GM18909 (cell line): ENCODE results near the gene SRSF10.
"Not testable (repeated sequence)": the region's sequence is repeated elsewhere in the genome, so short reads cannot be mapped to it uniquely, and the experiment has no call there.

Experiments
- ATAC-seq: cut with Tn5 transposase; IDR thresholded peaks from one replicate; pipeline ENCODE4 v1.9.1; 2021; ENCODE audit warnings: mild to moderate bottlenecking; ENCODE audit not compliant: unreplicated experiment, poor library complexity

SRSF10 gene

GRCh38 chr1:23999156-23999671, 19.1 kb upstream of the SRSF10 start:
- no peak for ATAC-seq

DNA sequence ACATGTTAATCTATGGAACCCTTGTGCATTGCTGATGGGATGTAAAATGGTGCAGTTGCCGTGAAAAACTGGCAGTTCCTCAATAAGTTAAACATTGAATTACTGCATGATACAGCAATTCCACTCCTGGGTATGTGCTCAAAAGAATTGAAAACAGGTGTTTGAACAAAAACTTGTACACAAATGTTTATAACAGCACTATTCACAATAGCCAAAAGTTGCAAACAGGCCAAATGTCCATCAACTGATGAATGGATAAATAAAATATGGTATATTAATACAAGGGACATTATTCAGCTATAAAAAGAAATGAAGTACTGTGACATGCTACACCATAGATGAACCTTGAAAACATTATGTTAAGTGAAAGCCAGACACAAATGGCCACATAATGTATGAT, 17.7 kb upstream of the SRSF10 start:
- ATAC-seq = no peak

DNA sequence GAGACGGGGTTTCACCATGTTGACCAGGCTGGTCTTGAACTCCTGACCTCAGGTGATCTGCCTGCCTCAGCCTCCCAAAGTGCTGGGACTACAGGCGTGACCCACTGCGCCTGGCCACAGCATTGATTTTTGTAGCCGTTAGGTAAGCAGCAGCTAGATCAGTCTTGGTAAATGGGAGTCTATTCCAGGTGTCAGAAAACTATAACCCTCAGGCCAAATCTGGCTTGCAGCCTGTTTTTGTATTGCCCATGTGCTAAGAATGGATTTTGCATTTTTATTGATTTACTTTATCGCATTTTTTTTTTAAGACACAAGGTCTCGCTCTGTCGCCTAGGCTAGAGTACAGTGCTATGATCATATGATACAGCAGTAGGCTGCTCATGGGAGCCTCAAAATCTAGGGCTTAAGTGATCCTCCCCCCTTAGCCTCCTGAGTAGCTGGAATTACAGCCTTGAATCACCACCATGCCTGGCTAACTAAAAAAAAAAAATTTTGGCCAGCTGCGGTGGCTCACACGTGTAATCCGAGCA, 16.6 kb upstream of the SRSF10 start:
- no peak for ATAC-seq

DNA sequence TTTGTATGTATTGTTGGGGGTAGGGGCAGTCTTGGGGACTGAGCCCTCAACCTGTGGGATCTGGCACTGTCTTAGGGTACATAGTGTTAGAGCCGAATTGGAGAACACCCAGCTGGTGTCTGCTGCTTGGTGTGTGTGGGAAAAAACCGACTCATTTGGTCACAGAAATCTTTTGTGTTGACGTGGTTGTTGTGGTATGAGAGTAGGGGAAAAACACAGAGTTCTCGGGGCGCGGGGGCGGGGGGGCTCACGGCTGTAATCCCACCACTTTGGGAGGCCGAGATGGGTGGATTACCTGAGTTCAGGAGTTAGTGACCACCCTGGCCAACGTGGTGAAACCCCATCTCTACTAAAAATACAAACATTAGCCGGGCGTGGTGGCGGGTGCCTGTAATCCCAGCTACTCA, 15.3 kb upstream of the SRSF10 start:
- no peak for ATAC-seq

- ATAC-seq = not testable (repeated sequence)
These were observed 11.9 kb upstream of the SRSF10 start for GRCh38 chr1:23992011-23992410.

- ATAC-seq = no peak
These were observed 9.1 kb upstream of the SRSF10 start for GRCh38 chr1:23989263-23989662.

DNA sequence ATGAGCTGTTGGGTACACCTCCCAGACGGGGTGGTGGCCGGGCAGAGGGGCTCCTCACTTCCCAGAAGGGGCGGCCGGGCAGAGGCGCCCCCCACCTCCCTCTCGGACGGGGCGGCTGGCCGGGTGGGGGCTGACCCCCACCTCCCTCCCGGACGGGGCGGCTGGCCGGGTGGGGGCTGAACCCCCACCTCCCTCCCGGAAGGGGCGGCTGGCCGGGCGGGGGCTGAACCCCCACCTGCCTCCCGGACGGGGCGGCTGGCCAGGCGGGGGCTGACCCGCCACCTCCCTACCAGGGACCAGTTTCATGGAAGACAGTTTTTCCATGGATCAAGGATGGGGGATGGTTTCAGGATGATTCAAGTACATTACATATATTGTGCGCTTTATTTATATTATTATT, 6.9 kb upstream of the SRSF10 start:
- ATAC-seq = not testable (repeated sequence)

- no peak for ATAC-seq
These were observed 4.5 kb upstream of the SRSF10 start for GRCh38 chr1:23984417-23985186.

DNA sequence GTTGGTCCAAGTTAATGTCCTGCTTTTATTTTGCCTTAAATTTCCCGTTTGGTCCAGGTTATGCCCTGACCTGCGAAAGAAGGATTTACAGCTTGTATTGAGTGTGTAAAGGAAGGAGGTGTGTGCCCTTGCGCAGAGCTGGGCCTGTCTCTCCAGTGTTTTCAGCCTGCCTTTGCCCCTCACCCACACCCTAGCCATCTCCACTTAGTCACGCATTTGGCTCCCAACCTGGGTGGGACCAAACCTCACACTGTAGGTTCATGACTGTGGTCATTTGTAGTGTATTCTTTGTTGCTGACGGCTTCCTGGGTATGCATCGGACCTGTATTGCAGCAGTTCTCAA, 572 bp upstream of the SRSF10 start:
- peak; percentile 34 for ATAC-seq

- no peak for ATAC-seq
These were observed 693 bp downstream of the SRSF10 start for GRCh38 chr1:23979387-23979880.

DNA sequence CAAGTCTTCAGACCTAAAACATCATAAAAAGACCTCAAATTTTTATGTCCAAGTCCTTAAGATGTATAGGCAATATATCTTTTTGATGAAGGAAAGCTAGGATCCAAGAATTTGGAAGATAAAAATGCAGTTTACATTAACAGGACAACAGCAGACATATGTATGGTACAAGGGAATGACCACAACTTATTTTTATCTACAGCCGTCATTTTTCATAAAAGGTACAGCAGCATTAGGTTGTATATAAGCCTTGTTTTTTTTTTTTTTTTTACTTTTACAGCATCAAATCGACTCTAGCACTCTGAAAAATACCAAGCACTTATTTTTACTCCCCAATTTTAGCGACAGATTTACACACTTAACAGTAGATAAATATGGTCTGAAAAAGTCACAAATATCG, 1.3 kb downstream of the SRSF10 start:
- ATAC-seq = no peak

- no peak for ATAC-seq
These were observed 2.3 kb downstream of the SRSF10 start for GRCh38 chr1:23977854-23978191.

- no peak for ATAC-seq
These were observed 2.8 kb downstream of the SRSF10 start for GRCh38 chr1:23977187-23977853.

- ATAC-seq = no peak
These were observed 12.3 kb downstream of the SRSF10 start for GRCh38 chr1:23967871-23968270.

GRCh38 chr1:23966973-23967493, 13.1 kb downstream of the SRSF10 start:
- ATAC-seq = no peak

DNA sequence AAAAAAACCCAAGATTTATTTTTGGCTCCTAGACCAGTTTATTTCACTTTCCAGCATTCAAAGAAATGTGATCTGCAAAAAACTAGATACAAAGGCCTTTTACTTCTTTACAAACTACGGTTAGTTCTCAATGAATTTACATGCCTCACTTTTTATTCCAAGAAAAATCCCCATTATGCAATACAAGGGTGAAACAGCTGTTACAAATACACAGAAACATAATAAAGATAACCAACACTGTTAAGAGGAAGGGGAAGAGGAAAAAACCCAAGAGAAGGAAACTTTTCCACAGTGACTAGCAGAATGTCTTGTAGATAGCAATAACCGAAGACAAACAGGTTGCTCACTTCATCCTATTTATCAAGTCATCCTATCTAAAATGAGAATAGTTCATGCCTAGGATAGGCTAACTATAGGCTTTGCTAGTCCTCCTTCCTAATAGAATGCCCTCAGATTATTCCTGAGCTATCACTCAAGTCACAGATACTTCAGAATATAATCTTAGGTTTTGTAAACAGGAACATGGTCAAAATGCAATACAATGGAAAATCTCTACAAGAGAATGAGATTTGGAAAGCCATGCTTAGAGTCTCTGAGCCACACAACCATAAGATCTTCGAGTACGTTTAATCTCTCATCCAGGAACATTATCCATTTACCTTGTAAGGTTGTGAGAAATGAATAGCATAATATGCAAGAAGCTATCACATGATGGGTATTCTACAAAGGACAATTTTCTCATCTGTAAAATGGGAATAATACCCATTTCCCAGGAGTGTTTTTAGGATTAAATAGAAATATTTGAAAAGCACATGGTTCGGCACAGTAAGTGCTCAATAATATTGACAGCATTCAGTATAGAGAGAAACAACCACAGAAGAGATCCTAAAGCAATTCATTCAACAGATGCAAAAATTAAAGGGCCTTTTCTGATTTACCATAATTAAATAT, 15.1 kb downstream of the SRSF10 start:
- ATAC-seq = no peak

DNA sequence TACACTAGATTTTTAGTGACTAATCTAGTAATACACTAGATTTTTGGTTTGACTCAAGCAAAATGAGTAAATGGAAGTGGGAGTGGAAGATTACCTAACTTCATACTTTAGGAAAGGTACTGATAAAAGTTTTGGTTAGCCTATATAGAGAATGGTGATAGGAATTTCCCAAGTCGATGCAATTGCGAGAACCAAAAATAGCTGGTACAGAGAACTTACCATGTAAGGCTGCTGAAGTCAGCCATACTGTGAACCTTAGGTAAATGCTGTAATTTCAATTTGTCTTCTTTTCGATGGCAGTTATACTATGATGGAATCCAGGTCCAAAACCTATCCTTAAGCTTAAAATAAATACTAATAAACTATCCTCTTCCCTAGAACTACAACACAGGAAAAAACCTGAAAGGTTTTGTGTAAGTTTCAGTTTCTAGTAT, 15.9 kb downstream of the SRSF10 start:
- no peak for ATAC-seq

DNA sequence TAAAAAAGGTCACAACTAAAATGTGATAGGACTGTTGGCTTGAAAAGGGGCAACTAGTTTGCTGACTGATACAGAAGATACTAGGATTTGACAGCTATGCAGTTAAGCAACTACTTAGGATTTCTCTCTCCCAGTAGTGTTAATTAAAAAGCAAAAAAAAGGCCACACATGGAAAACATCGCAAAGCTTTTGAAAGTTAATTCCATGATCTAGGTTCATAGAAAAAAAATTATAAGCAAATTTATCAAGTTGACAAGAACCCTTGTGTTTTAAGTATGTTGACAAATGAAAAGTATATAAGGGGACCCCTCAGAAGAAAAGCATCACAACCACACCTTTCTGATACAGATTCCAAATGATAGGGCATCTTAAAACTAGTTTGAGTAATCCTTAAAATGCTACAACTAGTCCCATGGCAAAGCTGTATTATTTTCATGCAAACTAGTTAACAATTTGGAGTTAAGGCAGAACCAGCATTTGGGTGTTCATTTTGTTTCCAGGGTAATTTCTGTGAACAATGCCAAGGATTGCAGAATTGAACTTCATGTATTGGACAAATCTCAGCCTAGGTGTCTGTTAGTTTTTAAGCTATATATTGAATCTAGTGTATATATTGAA, 16.4 kb downstream of the SRSF10 start:
- ATAC-seq = no peak

DNA sequence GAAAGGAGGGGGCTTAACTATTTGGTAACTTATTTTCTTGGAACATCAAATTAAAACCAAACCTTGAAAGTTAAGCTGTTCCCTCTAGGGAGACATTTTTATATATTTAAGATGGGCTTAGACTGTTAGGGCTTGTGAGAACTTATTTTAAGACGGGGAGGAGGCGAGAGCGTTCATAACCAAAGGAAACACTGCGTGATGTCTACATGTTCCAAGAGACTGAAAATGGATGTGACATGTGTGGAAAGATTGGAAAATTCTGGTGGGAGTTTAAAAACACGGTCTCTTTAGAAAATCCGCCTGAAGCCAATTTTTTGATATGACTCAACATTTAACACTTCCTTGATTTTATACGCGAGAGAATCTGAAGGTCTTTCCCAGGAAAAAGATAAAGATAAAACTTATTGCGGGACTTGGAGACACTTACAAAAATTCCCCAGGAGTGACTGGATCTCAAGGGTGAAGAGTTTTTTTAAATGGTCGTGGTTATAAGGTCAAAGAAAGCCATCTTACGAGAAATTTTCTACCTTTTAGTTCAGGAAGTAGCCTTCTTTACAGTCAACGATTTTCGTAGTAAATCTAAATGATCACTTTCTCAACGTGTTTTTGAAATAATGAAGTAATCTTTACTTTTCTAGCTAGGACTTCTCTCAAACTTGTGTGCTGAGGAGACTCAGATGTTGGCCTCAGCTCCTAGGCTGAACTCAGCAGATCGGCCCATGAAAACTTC, 19.7 kb downstream of the SRSF10 start:
- no peak for ATAC-seq
